ENCODE results near the gene PDE4A. TPM values are rescaled to one million over a fixed set of nuclear protein-coding genes. Genes with fewer than 3 reads are reported as not detected.

Gene PDE4A
- polyA plus RNA-seq, 2 of the 4 experiments (the other 2 are of a cell fraction) = 1.2 to 3.7 TPM

DNA sequence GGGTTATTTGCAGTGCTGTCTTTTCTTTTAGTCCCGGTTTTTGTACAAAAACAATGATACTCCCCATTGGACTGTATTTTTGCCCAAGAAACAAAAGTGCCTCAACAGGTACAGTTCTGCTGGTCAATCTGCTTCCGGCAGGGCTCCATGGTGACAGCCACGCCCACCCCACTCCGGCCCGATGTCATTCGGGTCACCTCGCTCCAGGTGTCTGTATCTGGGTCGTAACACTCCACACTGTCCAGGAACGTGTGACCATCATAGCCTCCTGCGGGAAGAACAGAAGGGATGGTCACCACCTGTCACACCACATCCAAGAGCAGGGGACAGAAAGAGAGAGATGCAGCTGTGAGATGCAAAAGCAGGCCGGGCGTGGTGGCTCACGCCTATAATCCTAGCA lies 66.2 kb downstream of the PDE4A start:
- Histone ChIP-seq H3K4me2 (no peak overlapping the region), H3K9me3 (no peaks in the 10 kb centered on the region), H3K4me3 (no peak overlapping the region), H3K4me1 (no peaks in the 10 kb centered on the region), H3K27ac (no peak overlapping the region)
- DNase-seq (ENCODE audit: low read depth in 1 of 2, low spot score in 1 of 2) = no peak
- FAIRE-seq = no peak
- ChIA-PET CTCF (interaction anchor here (0.6 kb wide), 1 partner anchor 63 kb away, joined by 3 read pairs; no protein-coding TSS in a partner anchor), POLR2A (no interaction called here)
- no peak for ATAC-seq
- TF ChIP-seq, protein P1, sequence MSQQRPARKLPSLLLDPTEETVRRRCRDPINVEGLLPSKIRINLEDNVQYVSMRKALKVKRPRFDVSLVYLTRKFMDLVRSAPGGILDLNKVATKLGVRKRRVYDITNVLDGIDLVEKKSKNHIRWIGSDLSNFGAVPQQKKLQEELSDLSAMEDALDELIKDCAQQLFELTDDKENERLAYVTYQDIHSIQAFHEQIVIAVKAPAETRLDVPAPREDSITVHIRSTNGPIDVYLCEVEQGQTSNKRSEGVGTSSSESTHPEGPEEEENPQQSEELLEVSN (IDR thresholded peaks at IDR 0.05; ENCODE audit: borderline replicate concordance, low read depth) = no peak
- no peak for TF ChIP-seq CHD2 (IDR thresholded peaks at IDR 0.05; ENCODE audit: low read length, partially characterized antibody)
- WGBS (ENCODE audit: missing lambda C conversion rate) = 89% methylated on average over 13 of the region's 13 CpGs

DNA sequence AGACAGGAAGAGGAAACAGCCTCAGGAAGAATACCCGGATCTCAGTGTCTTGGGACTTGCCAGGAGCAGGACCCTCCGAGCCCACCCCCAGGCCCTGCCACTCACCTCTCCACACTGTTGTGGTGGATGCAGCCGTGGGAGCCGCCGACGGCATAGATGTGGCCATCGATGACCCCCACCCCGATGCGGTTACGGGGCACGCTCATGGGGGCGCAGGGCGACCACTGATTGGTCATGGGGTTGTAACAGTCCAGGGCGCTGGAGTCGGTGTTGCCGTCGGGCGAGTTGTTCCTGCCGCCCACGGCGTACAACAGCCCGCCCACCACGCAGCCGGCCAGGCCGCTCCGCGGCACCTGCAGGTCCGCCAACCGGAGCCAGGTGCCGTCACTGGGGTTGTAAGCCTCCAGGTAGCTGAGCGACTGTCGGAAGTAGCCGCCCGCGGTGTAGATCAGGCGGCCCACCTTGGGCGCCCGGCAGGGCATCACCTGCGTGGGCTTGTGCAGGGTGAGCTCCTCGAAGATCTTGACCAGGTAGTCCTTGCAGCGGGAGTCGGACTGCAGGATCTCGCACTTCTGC lies 71.2 kb downstream of the PDE4A start:
- Histone ChIP-seq H3K27ac (no peak overlapping the region), H3K4me2 (no peak overlapping the region), H3K9me3 (no peaks in the 10 kb centered on the region), H3K4me1 (no peaks in the 10 kb centered on the region), H3K4me3 (no peak overlapping the region)
- ChIA-PET CTCF (interaction anchor here (1.3 to 2.2 kb wide), 6 partner anchors 9 to 161 kb away, joined by 3 to 8 read pairs (median 4); partner anchors contain the start of genes CDC37 and S1PR5), POLR2A (no interaction called here)
- DNase-seq (ENCODE audit: low read depth in 1 of 2, low spot score in 1 of 2) (no peak), ATAC-seq (no peak; a peak in 2 of 6 replicates), FAIRE-seq (no peak)
- WGBS (ENCODE audit: missing lambda C conversion rate) = 95% methylated on average over 27 of the region's 43 CpGs
- TF ChIP-seq NFE2L2 (conservative IDR thresholded peaks at IDR 0.05; ENCODE audit: low read length) (no peak), JUNB (IDR thresholded peaks at IDR 0.05) (no peak), HEYL (CRISPR knock-in tag; IDR thresholded peaks at IDR 0.05) (no peak), CBX8 (IDR thresholded peaks at IDR 0.05) (no peak), ZSCAN20 (CRISPR knock-in tag; IDR thresholded peaks at IDR 0.05) (no peak), BHLHE40 (IDR thresholded peaks at IDR 0.05; ENCODE audit: low read depth, low read length) (no peak), SMC3 (IDR thresholded peaks at IDR 0.05) (no peak), EHF (CRISPR knock-in tag; IDR thresholded peaks at IDR 0.05) (no peak)

DNA sequence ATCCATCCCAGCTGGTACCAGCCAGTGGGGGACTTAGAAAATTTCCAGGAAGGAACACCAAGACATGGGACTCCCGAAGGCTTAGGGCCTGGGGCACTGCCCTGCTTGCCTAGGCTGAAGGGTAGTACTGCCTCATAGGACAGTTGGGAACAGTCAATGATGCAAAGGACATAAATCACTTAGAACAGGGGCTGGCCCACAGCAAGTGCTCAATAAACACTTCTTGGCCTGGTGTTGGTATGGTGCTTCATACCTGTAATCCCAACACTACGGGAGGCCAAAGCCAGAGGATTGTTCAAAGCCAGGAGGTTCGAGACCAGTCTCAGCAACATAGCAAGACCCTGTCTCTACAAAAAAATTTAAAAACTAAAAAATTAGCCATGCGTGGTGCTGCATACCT lies 77.0 kb downstream of the PDE4A start:
- CTCF ChIA-PET = interaction anchor here (0.6 to 2.0 kb wide), 4 partner anchors 8 to 198 kb away, joined by 3 to 7 read pairs (median 4); no protein-coding TSS in a partner anchor
- FAIRE-seq (no peak), DNase-seq (ENCODE audit: low read depth in 1 of 2, low spot score in 1 of 2) (no peak), ATAC-seq (no peak)
- TF ChIP-seq, protein P2, sequence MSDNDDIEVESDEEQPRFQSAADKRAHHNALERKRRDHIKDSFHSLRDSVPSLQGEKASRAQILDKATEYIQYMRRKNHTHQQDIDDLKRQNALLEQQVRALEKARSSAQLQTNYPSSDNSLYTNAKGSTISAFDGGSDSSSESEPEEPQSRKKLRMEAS (IDR thresholded peaks at IDR 0.05) = no peak
- TF ChIP-seq TP53 (CRISPR knock-in tag; IDR thresholded peaks at IDR 0.05) (no peak), RAD21 (conservative IDR thresholded peaks at IDR 0.05 in 1 of 2, IDR thresholded peaks at IDR 0.05 in 1 of 2) (no peak), NFE2L2 (conservative IDR thresholded peaks at IDR 0.05; ENCODE audit: low read length) (no peak), JUNB (IDR thresholded peaks at IDR 0.05) (no peak), MAFK (IDR thresholded peaks at IDR 0.05; ENCODE audit: partially characterized antibody) (no peak), NR3C1 (IDR thresholded peaks at IDR 0.05) (no peak), FOSB (CRISPR knock-in tag; IDR thresholded peaks at IDR 0.05) (no peak), EP300 (IDR thresholded peaks at IDR 0.05) (no peak), CHD2 (IDR thresholded peaks at IDR 0.05; ENCODE audit: low read length, partially characterized antibody) (no peak), POLR2AphosphoS2 (conservative IDR thresholded peaks at IDR 0.05; ENCODE audit: low read length) (no peak), SMC3 (IDR thresholded peaks at IDR 0.05) (no peak), RFX5 (IDR thresholded peaks at IDR 0.05) (no peak), CBX8 (IDR thresholded peaks at IDR 0.05) (no peak), NPAS2 (CRISPR knock-in tag; IDR thresholded peaks at IDR 0.05; ENCODE audit: borderline replicate concordance) (no peak)
- TF ChIP-seq, protein P3, sequence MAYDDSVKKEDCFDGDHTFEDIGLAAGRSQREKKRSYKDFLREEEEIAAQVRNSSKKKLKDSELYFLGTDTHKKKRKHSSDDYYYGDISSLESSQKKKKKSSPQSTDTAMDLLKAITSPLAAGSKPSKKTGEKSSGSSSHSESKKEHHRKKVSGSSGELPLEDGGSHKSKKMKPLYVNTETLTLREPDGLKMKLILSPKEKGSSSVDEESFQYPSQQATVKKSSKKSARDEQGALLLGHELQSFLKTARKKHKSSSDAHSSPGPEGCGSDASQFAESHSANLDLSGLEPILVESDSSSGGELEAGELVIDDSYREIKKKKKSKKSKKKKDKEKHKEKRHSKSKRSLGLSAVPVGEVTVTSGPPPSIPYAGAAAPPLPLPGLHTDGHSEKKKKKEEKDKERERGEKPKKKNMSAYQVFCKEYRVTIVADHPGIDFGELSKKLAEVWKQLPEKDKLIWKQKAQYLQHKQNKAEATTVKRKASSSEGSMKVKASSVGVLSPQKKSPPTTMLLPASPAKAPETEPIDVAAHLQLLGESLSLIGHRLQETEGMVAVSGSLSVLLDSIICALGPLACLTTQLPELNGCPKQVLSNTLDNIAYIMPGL (CRISPR knock-in tag; IDR thresholded peaks at IDR 0.05; ENCODE audit: borderline replicate concordance) = no peak
- TF ChIP-seq, protein P4, sequence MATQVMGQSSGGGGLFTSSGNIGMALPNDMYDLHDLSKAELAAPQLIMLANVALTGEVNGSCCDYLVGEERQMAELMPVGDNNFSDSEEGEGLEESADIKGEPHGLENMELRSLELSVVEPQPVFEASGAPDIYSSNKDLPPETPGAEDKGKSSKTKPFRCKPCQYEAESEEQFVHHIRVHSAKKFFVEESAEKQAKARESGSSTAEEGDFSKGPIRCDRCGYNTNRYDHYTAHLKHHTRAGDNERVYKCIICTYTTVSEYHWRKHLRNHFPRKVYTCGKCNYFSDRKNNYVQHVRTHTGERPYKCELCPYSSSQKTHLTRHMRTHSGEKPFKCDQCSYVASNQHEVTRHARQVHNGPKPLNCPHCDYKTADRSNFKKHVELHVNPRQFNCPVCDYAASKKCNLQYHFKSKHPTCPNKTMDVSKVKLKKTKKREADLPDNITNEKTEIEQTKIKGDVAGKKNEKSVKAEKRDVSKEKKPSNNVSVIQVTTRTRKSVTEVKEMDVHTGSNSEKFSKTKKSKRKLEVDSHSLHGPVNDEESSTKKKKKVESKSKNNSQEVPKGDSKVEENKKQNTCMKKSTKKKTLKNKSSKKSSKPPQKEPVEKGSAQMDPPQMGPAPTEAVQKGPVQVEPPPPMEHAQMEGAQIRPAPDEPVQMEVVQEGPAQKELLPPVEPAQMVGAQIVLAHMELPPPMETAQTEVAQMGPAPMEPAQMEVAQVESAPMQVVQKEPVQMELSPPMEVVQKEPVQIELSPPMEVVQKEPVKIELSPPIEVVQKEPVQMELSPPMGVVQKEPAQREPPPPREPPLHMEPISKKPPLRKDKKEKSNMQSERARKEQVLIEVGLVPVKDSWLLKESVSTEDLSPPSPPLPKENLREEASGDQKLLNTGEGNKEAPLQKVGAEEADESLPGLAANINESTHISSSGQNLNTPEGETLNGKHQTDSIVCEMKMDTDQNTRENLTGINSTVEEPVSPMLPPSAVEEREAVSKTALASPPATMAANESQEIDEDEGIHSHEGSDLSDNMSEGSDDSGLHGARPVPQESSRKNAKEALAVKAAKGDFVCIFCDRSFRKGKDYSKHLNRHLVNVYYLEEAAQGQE (IDR thresholded peaks at IDR 0.05) = no peak
- TF ChIP-seq, protein P5, sequence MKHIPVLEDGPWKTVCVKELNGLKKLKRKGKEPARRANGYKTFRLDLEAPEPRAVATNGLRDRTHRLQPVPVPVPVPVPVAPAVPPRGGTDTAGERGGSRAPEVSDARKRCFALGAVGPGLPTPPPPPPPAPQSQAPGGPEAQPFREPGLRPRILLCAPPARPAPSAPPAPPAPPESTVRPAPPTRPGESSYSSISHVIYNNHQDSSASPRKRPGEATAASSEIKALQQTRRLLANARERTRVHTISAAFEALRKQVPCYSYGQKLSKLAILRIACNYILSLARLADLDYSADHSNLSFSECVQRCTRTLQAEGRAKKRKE (CRISPR knock-in tag; IDR thresholded peaks at IDR 0.05; ENCODE audit: low read depth) = no peak
- TF ChIP-seq, protein P1 (IDR thresholded peaks at IDR 0.05; ENCODE audit: borderline replicate concordance, low read depth) = no peak
- TF ChIP-seq, protein P6, sequence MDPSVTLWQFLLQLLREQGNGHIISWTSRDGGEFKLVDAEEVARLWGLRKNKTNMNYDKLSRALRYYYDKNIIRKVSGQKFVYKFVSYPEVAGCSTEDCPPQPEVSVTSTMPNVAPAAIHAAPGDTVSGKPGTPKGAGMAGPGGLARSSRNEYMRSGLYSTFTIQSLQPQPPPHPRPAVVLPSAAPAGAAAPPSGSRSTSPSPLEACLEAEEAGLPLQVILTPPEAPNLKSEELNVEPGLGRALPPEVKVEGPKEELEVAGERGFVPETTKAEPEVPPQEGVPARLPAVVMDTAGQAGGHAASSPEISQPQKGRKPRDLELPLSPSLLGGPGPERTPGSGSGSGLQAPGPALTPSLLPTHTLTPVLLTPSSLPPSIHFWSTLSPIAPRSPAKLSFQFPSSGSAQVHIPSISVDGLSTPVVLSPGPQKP (IDR thresholded peaks at IDR 0.05; ENCODE audit: low read depth, low read length) = no peak
- no peak overlapping the region for H3K4me2 ChIP-seq
- H3K4me3 ChIP-seq = no peak overlapping the region
- H3K9me3 ChIP-seq = no peaks in the 10 kb centered on the region
- H3K27ac ChIP-seq = no peak overlapping the region
- peaks cover 16% of the 10 kb centered on the region for H3K4me1 ChIP-seq
- WGBS (ENCODE audit: missing lambda C conversion rate) = 95% methylated on average over 4 of the region's 4 CpGs
- POLR2A ChIA-PET = no interaction called here

Measured in A549 (cell line).